Fibroblast of the aortic adventitia (primary cell): Measurements from ENCODE around the gene ALPL. TPM values are rescaled to one million over a fixed set of nuclear protein-coding genes. Genes with fewer than 3 reads are reported as not detected.
A peak's percentile ranks its signal among the peaks of the same experiment; 100 is the strongest.

Experiments
- DNase-seq: peaks from one replicate; pipeline ENCODE4 v3.0.0-alpha.2; 2010; ENCODE audit warnings: low read depth
- H3K4me3 ChIP-seq: 2 replicates; pipeline ENCODE4 v1.5.1; 2011; ENCODE audit warnings: low read depth, mild to moderate bottlenecking, control low read depth, low read length, moderate library complexity
- CTCF ChIP-seq: IDR thresholded peaks from 2 replicates; pipeline ENCODE4 v1.5.1; 2011; ENCODE audit warnings: mild to moderate bottlenecking, low read length, control low read depth, inconsistent platforms; ENCODE audit not compliant: insufficient read depth
- total RNA-seq: library from RNA; depleted of rRNA; stranded (reverse); fragments of >200 nt; gene quantifications from 2 replicates; pipeline ENCODE4 v1.2.3, GENCODE V29; 2012; ENCODE audit warnings: low replicate concordance

ALPL gene
- total RNA-seq, 1 donor = 1.1 TPM

GRCh38 chr1:21530368-21531016 is 21.3 kb downstream of the ALPL start:
- H3K4me3 ChIP-seq = no peak overlapping the region
- TF ChIP-seq CTCF = no peak
- no peak for DNase-seq

- no peak overlapping the region for H3K4me3 ChIP-seq
- DNase-seq = no peak
- no peak for TF ChIP-seq CTCF
Measured at GRCh38 chr1:21531241-21531640, 22.0 kb downstream of the ALPL start.

GRCh38 chr1:21532496-21532895 is 23.3 kb downstream of the ALPL start:
- DNase-seq = no peak
- no peak for TF ChIP-seq CTCF
- H3K4me3 ChIP-seq = no peak overlapping the region

GRCh38 chr1:21532992-21533534 is 23.8 kb downstream of the ALPL start:
- TF ChIP-seq CTCF = no peak
- DNase-seq = no peak
- no peak overlapping the region for H3K4me3 ChIP-seq

GRCh38 chr1:21534146-21534545 is 24.9 kb downstream of the ALPL start:
- DNase-seq = no peak
- TF ChIP-seq CTCF = no peak
- no peak overlapping the region for H3K4me3 ChIP-seq

GRCh38 chr1:21534674-21535378 is 25.6 kb downstream of the ALPL start:
- TF ChIP-seq CTCF = peak; percentile 48
- peak; percentile 63 for DNase-seq
- no peak overlapping the region for H3K4me3 ChIP-seq
